Measurements from ENCODE around the gene CELSR2.

The CELSR2 gene

DNA sequence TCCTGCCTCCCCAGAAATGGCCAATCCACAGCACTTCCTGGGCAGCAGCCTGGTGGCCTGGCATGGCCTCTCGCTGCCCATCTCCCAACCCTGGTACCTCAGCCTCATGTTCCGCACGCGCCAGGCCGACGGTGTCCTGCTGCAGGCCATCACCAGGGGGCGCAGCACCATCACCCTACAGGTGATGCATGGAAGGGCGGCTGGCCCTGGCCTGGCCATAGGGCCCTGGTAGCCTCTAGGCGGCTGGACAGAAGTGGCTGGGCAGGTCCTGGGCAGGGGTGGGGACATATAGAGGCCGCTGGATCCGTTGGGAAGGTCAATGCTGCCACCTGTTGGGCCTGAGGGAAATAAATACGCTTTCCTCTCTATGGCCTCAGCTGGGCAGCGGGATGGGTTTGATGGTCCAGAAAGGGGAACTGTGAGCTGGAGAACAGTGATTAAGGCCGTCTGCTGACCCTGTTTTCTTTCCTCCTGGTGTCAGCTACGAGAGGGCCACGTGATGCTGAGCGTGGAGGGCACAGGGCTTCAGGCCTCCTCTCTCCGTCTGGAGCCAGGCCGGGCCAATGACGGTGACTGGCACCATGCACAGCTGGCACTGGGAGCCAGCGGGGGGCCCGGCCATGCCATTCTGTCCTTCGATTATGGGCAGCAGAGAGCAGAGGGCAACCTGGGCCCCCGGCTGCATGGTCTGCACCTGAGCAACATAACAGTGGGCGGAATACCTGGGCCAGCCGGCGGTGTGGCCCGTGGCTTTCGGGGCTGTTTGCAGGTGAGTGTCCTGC, 14.4 kb downstream of the CELSR2 start:
- Mint-ChIP-seq H3K4me3 (no peak overlapping the region), H3K36me3 (ENCODE audit: low read depth) (peaks cover 11% of the 10 kb centered on the region), H3K27me3 (ENCODE audit: low read depth) (no peaks in the 10 kb centered on the region), H3K27ac (peak overlapping the region in 2 of 3 experiments; percentile 24 to 42), H3K9me3 (no peaks in the 10 kb centered on the region), H3K4me1 (no peaks in the 10 kb centered on the region)
- TF ChIP-seq, protein P1, sequence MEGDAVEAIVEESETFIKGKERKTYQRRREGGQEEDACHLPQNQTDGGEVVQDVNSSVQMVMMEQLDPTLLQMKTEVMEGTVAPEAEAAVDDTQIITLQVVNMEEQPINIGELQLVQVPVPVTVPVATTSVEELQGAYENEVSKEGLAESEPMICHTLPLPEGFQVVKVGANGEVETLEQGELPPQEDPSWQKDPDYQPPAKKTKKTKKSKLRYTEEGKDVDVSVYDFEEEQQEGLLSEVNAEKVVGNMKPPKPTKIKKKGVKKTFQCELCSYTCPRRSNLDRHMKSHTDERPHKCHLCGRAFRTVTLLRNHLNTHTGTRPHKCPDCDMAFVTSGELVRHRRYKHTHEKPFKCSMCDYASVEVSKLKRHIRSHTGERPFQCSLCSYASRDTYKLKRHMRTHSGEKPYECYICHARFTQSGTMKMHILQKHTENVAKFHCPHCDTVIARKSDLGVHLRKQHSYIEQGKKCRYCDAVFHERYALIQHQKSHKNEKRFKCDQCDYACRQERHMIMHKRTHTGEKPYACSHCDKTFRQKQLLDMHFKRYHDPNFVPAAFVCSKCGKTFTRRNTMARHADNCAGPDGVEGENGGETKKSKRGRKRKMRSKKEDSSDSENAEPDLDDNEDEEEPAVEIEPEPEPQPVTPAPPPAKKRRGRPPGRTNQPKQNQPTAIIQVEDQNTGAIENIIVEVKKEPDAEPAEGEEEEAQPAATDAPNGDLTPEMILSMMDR (IDR thresholded peaks at IDR 0.05; ENCODE audit: unreplicated experiment in 3 of 3): peak; percentile 90 to 97 (median 96)

DNA sequence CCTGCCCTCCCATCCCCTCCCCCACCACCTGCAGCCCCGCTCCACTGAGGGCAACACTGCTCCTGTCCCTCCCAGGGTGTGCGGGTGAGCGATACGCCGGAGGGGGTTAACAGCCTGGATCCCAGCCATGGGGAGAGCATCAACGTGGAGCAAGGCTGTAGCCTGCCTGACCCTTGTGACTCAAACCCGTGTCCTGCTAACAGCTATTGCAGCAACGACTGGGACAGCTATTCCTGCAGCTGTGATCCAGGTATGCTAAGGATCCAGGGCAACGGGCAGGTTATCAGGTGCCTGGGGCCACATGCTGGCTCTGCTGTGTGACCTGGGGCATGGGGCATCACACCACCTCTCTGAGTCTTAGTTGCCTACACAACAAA, 15.0 kb downstream of the CELSR2 start:
- peaks cover 11% of the 10 kb centered on the region for H3K36me3 Mint-ChIP-seq (ENCODE audit: low read depth)
- H3K4me3 Mint-ChIP-seq: no peak overlapping the region
- no peaks in the 10 kb centered on the region for H3K27me3 Mint-ChIP-seq (ENCODE audit: low read depth)
- H3K9me3 Mint-ChIP-seq: no peaks in the 10 kb centered on the region
- H3K4me1 Mint-ChIP-seq: no peaks in the 10 kb centered on the region
- no peak overlapping the region for H3K27ac Mint-ChIP-seq
- TF ChIP-seq, protein P1 (IDR thresholded peaks at IDR 0.05; ENCODE audit: unreplicated experiment in 3 of 3): no peak

DNA sequence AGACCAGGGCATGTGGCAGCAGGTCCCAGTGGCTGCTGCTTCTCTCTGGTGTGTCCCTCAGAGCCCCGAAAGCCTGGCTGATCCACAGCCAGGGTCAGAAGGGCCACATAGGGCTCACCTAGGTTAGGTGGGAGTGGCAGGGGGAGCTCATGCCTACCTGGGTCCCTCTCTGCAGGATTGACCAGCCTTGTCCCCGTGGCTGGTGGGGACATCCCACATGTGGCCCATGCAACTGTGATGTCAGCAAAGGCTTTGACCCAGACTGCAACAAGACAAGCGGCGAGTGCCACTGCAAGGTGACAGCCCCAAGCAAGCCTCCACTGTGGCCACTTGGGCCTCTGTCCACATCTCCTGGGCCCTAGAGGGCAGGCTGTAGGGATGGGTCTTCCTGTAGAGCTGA, 15.7 kb downstream of the CELSR2 start:
- no peak overlapping the region for H3K4me3 Mint-ChIP-seq
- H3K4me1 Mint-ChIP-seq: no peaks in the 10 kb centered on the region
- H3K27ac Mint-ChIP-seq: no peak overlapping the region
- peaks cover 15% of the 10 kb centered on the region for H3K36me3 Mint-ChIP-seq (ENCODE audit: low read depth)
- H3K9me3 Mint-ChIP-seq: no peaks in the 10 kb centered on the region
- TF ChIP-seq, protein P1 (IDR thresholded peaks at IDR 0.05; ENCODE audit: unreplicated experiment in 3 of 3): no peak
- H3K27me3 Mint-ChIP-seq (ENCODE audit: low read depth): no peaks in the 10 kb centered on the region

DNA sequence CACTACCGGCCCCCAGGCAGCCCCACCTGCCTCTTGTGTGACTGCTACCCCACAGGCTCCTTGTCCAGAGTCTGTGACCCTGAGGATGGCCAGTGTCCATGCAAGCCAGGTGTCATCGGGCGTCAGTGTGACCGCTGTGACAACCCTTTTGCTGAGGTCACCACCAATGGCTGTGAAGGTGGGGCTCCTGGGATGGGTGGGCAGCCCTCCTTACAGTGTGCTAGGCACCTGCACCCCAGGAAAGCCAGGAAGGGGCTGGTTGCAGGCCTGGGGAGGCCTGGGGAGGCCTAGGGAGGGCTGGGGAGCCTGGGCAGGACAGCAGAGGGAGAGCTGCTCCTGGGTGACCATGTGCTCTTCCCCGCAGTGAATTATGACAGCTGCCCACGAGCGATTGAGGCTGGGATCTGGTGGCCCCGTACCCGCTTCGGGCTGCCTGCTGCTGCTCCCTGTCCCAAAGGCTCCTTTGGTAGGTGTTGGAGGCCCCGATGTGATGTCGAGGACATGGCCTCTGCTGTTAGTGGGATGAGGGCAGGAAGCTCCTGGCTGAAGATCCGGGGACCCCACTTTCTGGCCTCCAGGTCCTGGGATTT, 16.5 kb downstream of the CELSR2 start:
- peaks cover 2% of the 10 kb centered on the region for H3K27me3 Mint-ChIP-seq (ENCODE audit: low read depth)
- TF ChIP-seq, protein P1 (IDR thresholded peaks at IDR 0.05; ENCODE audit: unreplicated experiment in 3 of 3): no peak
- peaks cover 21% of the 10 kb centered on the region for H3K36me3 Mint-ChIP-seq (ENCODE audit: low read depth)
- H3K4me3 Mint-ChIP-seq: no peak overlapping the region
- no peak overlapping the region for H3K27ac Mint-ChIP-seq
- no peaks in the 10 kb centered on the region for H3K9me3 Mint-ChIP-seq
- H3K4me1 Mint-ChIP-seq: no peaks in the 10 kb centered on the region

DNA sequence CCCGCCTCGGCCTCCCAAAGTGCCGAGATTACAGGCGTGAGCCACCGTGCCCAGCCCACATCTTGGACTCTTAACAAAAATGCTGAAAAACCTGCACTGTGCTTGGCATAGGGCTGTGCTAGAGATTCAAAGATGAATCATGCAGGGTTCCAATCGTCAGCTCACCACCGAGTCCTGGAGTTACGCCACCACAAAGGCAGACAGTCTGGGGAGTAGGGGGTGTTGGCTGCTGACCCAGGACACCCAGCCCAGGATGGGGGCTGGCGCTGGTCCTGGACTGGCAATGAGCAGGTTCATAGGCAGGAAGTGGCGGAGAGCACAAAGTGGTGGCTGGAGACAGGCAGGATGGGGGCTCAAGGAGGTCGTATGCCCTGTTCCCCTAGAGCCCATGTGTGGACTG, 17.6 kb downstream of the CELSR2 start:
- H3K9me3 Mint-ChIP-seq: no peaks in the 10 kb centered on the region
- peaks cover 6% of the 10 kb centered on the region for H3K4me1 Mint-ChIP-seq
- TF ChIP-seq, protein P1 (IDR thresholded peaks at IDR 0.05; ENCODE audit: unreplicated experiment in 3 of 3): no peak
- H3K27ac Mint-ChIP-seq: no peak overlapping the region
- H3K36me3 Mint-ChIP-seq (ENCODE audit: low read depth): peaks cover 25% of the 10 kb centered on the region
- no peak overlapping the region for H3K4me3 Mint-ChIP-seq
- peaks cover 4% of the 10 kb centered on the region for H3K27me3 Mint-ChIP-seq (ENCODE audit: low read depth)
